HG03457 (cell line): ENCODE measurements around the gene DRC1.
"Not testable (repeated sequence)": the region's sequence is repeated elsewhere in the genome, so short reads cannot be mapped to it uniquely, and the experiment has no call there.

Experiments
- ATAC-seq: cut with Tn5 transposase; IDR thresholded peaks from one replicate; pipeline ENCODE4 v1.9.1; 2021; ENCODE audit warnings: moderate number of reproducible peaks; ENCODE audit not compliant: unreplicated experiment

DRC1 gene

GRCh38 chr2:26462100-26462499 lies 60.4 kb downstream of the DRC1 start:
- no peak for ATAC-seq

DNA sequence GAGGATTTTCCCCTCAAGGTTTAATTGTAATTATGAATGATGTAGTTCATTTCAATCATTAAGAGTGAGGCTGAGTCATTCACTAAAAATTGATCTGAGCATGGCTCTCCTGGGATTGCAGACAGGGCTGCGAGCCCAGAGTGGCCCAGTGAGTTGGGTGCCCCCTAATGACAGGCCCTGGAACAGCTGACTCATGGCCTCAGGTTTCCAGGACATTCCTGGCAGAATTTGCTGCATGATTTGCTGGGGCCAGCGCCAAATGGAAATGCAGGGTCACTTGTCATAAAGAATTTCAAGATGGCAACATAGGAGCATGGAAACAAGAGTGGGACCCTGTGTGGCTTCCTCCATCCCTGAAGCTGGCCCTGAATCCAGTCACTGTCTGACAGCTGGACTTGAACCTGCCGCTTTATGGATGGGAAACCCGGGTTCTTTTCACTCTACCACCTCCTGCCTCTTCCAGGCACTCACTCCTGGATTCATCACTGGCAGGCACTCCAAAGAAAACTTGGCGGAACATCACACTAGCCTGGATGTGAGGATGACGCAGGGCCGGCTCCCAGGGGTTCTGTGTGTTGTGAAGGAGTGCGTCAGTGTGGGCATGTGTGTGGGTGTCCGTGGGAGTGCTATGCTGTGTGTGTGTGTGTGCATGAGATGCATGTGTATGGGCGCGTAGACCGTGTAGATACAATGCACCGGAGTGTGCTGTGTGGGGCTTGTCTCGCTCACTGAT lies 61.0 kb downstream of the DRC1 start:
- no peak for ATAC-seq

DNA sequence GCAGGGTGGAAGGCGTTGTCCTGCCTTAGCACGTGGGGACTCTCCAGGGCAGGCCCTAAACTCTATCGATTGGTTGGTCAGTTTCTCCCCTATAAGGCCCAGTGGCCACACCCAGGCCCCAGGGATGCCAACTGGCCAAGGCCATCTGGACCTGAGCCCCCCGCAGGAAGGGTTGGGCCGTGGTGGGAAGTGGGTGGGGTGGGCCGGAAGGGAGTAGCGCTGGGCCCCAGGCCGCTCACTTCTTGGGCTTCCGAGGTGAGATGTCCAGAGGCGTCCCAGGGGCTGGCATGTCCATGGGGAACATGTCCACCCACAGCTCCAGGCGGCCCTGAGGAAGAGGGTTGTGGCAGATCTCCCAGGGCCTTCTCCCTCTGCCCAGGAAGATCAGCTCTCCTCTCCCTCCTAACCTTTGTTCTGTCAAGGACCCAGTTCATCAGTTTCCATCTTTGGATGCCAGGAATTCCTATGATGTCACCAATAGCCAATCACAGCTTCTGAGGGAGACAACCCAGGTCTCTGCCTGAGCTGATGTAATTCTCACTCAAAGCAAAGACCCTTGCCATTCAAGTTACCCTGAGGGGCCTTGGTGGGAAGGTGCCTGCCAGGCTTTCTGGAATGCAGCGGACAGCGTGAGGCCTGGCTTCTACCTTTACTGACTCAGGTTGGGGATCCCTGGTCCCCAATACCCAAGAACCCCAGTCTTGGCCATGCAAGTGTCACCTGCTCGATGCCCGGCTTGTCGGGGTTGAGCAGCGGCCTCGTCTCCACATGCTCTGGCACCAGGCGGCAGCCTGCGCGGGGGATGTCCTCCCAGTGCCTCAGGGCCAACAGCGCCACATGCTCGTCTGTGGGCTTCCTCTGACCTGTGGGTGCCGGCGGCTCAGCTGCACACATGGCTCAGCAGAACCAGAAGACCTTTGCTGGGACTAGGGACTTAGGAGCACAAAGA lies 61.8 kb downstream of the DRC1 start:
- ATAC-seq: no peak

DNA sequence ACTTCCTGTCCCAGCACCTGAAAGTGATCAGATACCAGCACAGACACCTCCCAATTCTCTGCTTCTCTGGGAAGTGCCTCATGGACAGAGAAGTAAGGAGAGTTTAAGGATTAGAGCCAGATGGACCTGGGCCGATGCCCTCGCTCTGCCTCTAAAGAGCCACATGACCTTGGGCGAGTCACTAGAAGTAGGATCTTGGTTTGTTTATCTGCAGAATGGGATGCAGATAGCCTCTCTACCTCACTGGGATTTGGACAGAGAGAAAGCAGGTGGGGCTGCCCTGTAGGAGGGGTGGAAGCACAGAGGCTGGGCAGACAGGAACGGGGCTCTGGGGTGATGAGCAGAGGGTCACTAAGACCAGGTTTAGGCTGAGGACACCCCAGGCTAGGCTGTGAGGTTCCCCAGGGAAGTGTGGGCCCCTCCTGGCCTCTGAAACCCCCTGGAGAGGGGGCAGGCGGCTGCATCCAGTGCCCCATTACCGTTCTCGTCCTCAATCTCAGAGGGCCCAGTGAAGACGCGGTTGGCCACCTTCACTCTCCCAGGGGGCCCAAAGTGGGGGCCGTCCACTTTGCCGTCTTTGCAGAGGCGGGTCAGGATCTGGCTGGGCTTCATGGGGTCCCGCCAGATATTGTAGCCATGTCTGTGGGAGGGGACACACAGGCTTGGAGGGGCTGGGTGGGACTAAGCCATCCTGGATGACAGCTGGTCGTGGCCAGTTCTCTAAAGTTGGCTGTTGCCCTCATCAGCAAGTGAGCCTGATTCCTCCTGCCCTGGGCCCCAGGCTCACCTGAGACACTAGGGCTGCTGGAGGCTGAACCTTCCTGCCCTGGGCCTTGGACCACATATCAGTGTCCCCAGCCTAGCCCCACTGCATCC lies 62.9 kb downstream of the DRC1 start:
- no peak for ATAC-seq

GRCh38 chr2:26465266-26465925 lies 63.7 kb downstream of the DRC1 start:
- no peak for ATAC-seq

GRCh38 chr2:26465981-26466471 lies 64.3 kb downstream of the DRC1 start:
- ATAC-seq: no peak

DNA sequence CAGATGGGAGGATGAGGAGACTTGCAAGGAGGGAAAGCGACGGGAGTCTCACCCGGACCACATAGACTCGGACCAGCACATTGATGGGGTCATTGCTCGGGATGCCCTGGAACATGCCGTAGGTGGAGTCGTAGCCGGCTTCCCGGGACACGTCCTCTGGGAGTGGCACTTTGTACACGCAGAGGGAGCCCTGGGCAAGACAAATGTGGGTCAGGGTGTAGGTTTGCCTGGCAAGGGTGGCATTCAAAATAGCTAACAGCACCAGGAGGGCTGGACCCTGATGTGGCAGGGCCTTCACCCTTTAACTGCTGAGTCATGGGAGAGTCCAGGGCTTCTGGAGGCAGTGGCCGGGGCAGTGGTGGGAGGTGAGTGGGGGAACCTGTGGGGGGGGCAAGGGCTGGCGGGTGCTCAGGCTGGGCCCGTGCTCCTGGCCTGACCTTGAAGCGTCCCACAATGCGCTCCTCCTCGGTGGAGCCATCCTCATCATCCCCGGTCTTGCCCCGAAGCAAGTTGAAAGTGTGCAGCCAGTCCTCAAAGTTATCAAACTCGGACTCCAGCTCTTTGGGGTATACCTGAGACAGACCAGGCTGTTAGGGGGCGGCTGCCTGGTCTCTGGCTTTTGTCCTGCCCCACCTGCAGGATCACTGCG lies 65.1 kb downstream of the DRC1 start:
- no peak for ATAC-seq

GRCh38 chr2:26468544-26468943 lies 66.8 kb downstream of the DRC1 start:
- ATAC-seq: not testable (repeated sequence)

GRCh38 chr2:26469092-26469710 lies 67.5 kb downstream of the DRC1 start:
- no peak for ATAC-seq

DNA sequence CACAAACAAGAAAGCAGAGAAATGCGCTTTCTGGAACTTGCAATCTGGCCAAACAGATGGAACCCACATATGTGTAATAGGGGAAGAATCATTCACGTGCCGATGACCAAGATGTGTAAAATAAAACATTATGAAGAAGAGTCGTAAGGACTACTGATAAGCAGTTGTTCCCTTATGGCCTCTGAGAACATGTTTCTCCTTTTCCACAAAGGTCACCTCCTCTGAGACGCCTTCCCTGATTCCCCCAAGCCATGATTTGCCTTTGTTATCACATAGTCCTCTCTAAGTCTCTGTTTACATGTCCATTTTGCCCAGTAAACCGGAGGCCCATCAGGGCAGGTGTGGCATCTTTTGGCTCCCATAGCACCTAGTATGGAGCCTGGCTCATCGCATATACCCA lies 68.2 kb downstream of the DRC1 start:
- no peak for ATAC-seq

DNA sequence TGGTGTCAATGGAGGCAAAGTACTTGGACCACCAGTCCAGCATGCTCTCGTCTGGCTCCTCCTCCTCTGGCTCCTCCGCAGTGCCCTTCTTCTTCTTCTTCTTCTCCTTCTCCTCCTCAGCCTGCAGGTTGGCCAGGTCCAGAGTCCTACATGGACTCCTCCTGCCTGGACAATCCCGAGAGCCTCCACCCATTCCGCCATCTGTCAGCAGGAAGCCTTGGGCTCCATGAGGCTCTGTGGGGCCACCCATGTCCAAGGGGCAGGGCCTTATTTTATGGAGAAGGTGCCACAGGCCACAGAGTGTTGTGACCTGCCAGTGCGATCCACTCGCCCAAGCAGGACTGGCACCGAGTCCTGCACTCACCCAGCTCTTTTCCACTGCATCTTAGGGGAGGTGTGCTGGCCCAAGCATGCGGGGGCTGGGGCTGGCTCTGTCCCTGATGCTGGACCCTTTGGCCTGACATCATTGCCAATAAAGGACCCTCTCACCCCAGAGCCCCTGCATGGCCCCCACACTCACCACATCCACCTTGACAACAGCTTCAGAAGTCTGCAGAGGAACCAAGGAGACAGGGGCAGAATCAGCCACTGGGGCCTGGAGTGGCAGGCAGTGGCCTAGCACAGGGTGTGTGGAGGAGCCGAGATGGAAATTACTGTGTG lies 69.0 kb downstream of the DRC1 start:
- no peak for ATAC-seq

DNA sequence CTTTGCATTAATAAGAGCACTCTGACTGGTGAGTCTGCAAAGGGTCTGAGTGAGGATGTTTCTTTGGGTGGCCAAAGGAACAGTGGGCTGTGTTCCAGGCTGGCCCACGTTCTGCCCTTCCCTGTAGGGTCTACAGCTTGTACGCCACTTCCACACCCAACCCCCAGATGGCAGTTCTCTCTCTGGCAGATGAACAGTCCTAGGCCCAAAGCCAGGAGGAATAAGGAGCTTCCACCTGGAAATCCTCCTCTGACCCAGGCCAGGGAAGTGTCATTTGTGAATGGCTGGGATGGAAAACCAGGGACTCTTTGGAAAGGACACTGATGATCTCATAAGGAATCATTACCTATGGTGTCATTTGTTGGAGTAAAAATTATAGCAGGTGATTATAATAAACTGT lies 69.6 kb downstream of the DRC1 start:
- no peak for ATAC-seq

DNA sequence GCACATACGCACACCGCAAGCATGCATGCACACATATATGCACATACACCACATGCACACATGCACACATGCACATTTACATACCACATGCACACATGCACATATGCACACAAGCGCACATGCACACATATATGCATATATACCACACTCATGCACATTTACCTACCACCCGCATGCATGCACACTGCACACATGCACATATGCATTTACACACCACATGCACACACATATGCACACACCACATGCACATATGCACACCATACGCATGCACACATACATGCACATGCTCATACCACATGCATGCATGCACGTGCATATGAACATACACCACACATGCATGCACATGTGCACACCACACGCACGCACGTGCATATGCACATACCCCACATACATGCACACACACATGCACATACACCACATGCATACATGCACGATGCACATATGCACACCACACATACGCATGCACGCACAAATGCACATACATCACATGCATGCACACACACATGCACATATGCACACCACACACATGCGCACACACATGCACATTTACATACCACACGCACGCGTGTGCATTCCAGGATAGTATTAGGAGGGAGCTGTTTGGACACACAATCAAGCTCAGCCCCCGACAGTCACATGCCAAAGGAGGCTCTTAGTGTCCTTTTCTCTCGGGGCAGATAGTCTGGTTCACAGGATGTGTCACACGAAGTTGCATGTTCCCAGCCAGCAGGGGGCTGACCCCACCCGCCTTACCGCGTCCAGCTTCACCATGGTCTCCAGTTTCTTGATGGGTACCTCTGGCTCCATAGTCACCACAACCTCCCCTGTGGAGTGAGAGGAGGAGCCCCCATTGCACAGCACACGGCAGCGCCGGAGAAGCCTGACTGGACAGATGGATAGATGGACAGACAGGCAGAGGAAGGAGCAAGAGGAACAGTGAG lies 70.3 kb downstream of the DRC1 start:
- ATAC-seq: no peak

- no peak for ATAC-seq
Measured at GRCh38 chr2:26472821-26473655, 71.3 kb downstream of the DRC1 start.

- ATAC-seq: no peak
Measured at GRCh38 chr2:26473796-26474195, 72.1 kb downstream of the DRC1 start.

GRCh38 chr2:26474261-26474785 lies 72.6 kb downstream of the DRC1 start:
- no peak for ATAC-seq

GRCh38 chr2:26475037-26475436 lies 73.3 kb downstream of the DRC1 start:
- no peak for ATAC-seq
